Measurements from ENCODE around the gene DHRS9.

Gene DHRS9

GRCh38 chr2:169091761-169092519 is 22.6 kb downstream of the DHRS9 start (continued):
- TF ChIP-seq ESRRG (CRISPR knock-in tag; IDR thresholded peaks at IDR 0.05) = no peak

- ATAC-seq = no peak
- no peak for TF ChIP-seq CREB5 (CRISPR knock-in tag; IDR thresholded peaks at IDR 0.05; ENCODE audit: low read depth)
- TF ChIP-seq SNAI2 (CRISPR knock-in tag; IDR thresholded peaks at IDR 0.05) = no peak
These were observed 24.2 kb downstream of the DHRS9 start for GRCh38 chr2:169093535-169093934.

- ATAC-seq = no peak
- TF ChIP-seq TOX (CRISPR knock-in tag; IDR thresholded peaks at IDR 0.05; ENCODE audit: borderline replicate concordance) (no peak), CSRNP3 (CRISPR knock-in tag; IDR thresholded peaks at IDR 0.05) (no peak), ZFP30 (CRISPR knock-in tag; IDR thresholded peaks at IDR 0.05) (no peak), TSHZ2 (CRISPR knock-in tag; IDR thresholded peaks at IDR 0.05) (no peak), ZC3H10 (CRISPR knock-in tag; IDR thresholded peaks at IDR 0.05) (no peak), SNAI2 (CRISPR knock-in tag; IDR thresholded peaks at IDR 0.05) (no peak), ARNTL (CRISPR knock-in tag; IDR thresholded peaks at IDR 0.05; ENCODE audit: borderline replicate concordance, low read depth) (no peak), OSR1 (CRISPR knock-in tag; IDR thresholded peaks at IDR 0.05) (no peak), ZNF565 (CRISPR knock-in tag; conservative IDR thresholded peaks at IDR 0.05; ENCODE audit: low read depth) (no peak), ZNF70 (CRISPR knock-in tag; IDR thresholded peaks at IDR 0.05) (no peak), ZFP3 (CRISPR knock-in tag; IDR thresholded peaks at IDR 0.05) (no peak), PPARA (CRISPR knock-in tag; IDR thresholded peaks at IDR 0.05; ENCODE audit: borderline replicate concordance) (no peak), POU6F1 (CRISPR knock-in tag; IDR thresholded peaks at IDR 0.05; ENCODE audit: borderline replicate concordance, low read depth) (no peak), TCF4 (CRISPR knock-in tag; IDR thresholded peaks at IDR 0.05; ENCODE audit: borderline replicate concordance) (no peak), GLIS3 (CRISPR knock-in tag; IDR thresholded peaks at IDR 0.05) (no peak), PATZ1 (CRISPR knock-in tag; IDR thresholded peaks at IDR 0.05; ENCODE audit: borderline replicate concordance) (no peak), BACH2 (CRISPR knock-in tag; IDR thresholded peaks at IDR 0.05; ENCODE audit: borderline replicate concordance) (no peak), CREB5 (CRISPR knock-in tag; IDR thresholded peaks at IDR 0.05; ENCODE audit: low read depth) (no peak), ESRRG (CRISPR knock-in tag; IDR thresholded peaks at IDR 0.05) (no peak), ISL1 (CRISPR knock-in tag; IDR thresholded peaks at IDR 0.05) (no peak)
These were observed 25.3 kb downstream of the DHRS9 start for GRCh38 chr2:169094676-169095075.

Measured in SK-N-SH treated with all-trans-retinoic acid at 6 μM for 48 hours (cell line).